ENCODE measurements around the gene SAMD5. TPM values are rescaled to one million over a fixed set of nuclear protein-coding genes. Genes with fewer than 3 reads are reported as not detected.

Gene SAMD5
- total RNA-seq, 1 donor, result 0.09 TPM

DNA sequence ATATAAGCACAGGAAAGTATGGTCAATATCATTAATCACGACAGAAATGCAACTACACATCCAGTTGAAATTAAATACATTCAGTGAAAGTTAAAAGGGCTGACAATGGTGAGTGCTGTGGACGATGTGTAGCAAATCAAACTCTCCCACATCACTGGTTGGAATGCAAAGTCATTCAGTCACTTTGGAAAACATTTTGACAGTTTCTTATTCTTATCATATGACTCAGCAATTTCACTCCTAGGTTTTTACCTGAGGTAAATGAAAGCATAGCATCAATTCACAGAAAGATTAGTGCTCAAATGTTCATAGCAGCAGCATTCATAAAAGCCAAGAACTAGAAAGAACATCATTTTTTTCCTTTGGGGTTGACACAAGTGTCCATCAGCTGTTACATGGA is 28.6 kb upstream of the SAMD5 start:
- no peak overlapping the region for H3K4me3 ChIP-seq (ENCODE audit: low read depth, low read length)
- no peak for TF ChIP-seq CTCF (IDR thresholded peaks at IDR 0.05; ENCODE audit: insufficient read depth, low read length)
- DNase-seq (ENCODE audit: low read depth), result no peak

GRCh38 chr6:147486683-147487082 is 21.8 kb upstream of the SAMD5 start:
- TF ChIP-seq CTCF (IDR thresholded peaks at IDR 0.05; ENCODE audit: insufficient read depth, low read length), result no peak
- DNase-seq (ENCODE audit: low read depth), result no peak
- H3K4me3 ChIP-seq (ENCODE audit: low read depth, low read length), result no peak overlapping the region

- no peak for TF ChIP-seq CTCF (IDR thresholded peaks at IDR 0.05; ENCODE audit: insufficient read depth, low read length)
- H3K4me3 ChIP-seq (ENCODE audit: low read depth, low read length), result no peak overlapping the region
- no peak for DNase-seq (ENCODE audit: low read depth)
Measured at GRCh38 chr6:147497472-147497871, 11.0 kb upstream of the SAMD5 start.

DNA sequence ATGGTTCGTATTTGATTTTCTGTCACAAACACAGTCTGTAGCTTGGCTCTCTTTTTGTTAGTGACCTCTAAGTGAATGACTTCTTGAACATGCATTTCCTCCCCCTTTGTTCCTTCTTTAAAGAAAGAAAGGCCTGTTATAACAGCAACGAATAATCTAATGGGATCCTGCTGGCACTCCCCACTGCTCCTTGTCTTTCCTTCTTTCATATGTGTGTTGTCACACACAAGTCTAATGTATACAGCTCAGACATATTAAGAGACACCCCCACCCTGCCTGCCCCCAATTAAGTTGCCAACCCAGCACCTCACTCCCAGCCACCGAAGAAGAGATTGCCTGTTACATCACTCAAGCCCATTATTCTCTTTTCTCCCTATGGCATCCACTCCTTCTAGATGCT is 4.9 kb upstream of the SAMD5 start:
- no peak for DNase-seq (ENCODE audit: low read depth)
- no peak for TF ChIP-seq CTCF (IDR thresholded peaks at IDR 0.05; ENCODE audit: insufficient read depth, low read length)
- H3K4me3 ChIP-seq (ENCODE audit: low read depth, low read length), result no peak overlapping the region

- no peak for TF ChIP-seq CTCF (IDR thresholded peaks at IDR 0.05; ENCODE audit: insufficient read depth, low read length)
- no peak for DNase-seq (ENCODE audit: low read depth)
- no peak overlapping the region for H3K4me3 ChIP-seq (ENCODE audit: low read depth, low read length)
Measured at GRCh38 chr6:147504848-147505247, 3.6 kb upstream of the SAMD5 start.

DNA sequence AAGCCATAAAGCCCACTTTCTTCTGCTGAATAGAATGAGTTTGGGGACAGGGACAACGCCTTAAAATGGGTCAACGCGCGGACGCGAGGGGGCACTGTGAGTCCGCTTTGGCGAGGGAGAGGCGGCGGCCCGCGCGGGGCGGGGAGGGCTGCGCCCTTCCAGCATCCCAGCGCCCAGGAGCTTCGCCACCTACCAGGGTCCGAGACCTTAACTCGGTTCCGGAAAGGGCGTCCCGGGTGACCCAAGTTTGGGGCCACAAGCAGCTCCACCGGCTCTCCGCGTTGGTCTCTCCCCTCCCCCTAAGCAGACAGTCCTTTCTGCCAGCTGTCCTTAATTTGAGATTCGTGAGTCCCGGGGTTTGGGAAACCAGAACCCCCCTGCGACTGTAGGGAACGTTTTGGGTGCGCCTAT is 1.8 kb upstream of the SAMD5 start:
- H3K4me3 ChIP-seq (ENCODE audit: low read depth, low read length), result peak overlapping the region; percentile 37
- peak; percentile 68 for TF ChIP-seq CTCF (IDR thresholded peaks at IDR 0.05; ENCODE audit: insufficient read depth, low read length)
- peak; percentile 33 for DNase-seq (ENCODE audit: low read depth)
